MM.1S (cell line): ENCODE measurements around the gene CDHR1.

Experiments used
- DNase-seq: peaks from one replicate; pipeline ENCODE4 v3.0.0-alpha.2; 2015
- H2AFZ ChIP-seq: fragments of 300-600 bp; sonication (generic); 2 replicates; pipeline ENCODE4 v1.6.0; 2016; ENCODE audit warnings: antibody characterized with exemption, low read length
- H3F3A ChIP-seq: fragments of 300-600 bp; sonication (generic); 2 replicates; pipeline ENCODE4 v1.6.1; 2016; ENCODE audit warnings: mild to moderate bottlenecking, antibody characterized with exemption, low read length, moderate library complexity, mixed read lengths; ENCODE audit not compliant: insufficient read depth
- H3K27ac ChIP-seq: fragments of 300-600 bp; sonication (generic); 2 replicates; pipeline ENCODE4 v1.5.1; 2016; ENCODE audit warnings: mild to moderate bottlenecking, low read length
- H3K27me3 ChIP-seq: fragments of 300-600 bp; sonication (generic); replicated peaks from 2 replicates; pipeline ENCODE4 v1.6.0; 2016; ENCODE audit warnings: low read length; ENCODE audit not compliant: insufficient read depth
- H3K36me3 ChIP-seq: fragments of 300-600 bp; sonication (generic); replicated peaks from 2 replicates; pipeline ENCODE4 v1.6.1; 2016; ENCODE audit warnings: mild to moderate bottlenecking, low read length, mixed read lengths; ENCODE audit not compliant: insufficient read depth
- H3K4me1 ChIP-seq: fragments of 300-600 bp; sonication (generic); 2 replicates; pipeline ENCODE4 v1.6.1; 2016; ENCODE audit warnings: low read length, mixed read lengths
- H3K4me2 ChIP-seq: fragments of 300-600 bp; sonication (generic); 2 replicates; pipeline ENCODE4 v1.6.0; 2016; ENCODE audit warnings: low read depth, low read length
- H3K4me3 ChIP-seq: fragments of 300-600 bp; sonication (generic); 2 replicates; pipeline ENCODE4 v1.5.1; 2016; ENCODE audit warnings: low read length, mixed read lengths
- H3K79me2 ChIP-seq: fragments of 300-600 bp; sonication (generic); 2 replicates; pipeline ENCODE4 v1.6.1; 2016; ENCODE audit warnings: mixed run types, low read length, mixed read lengths
- H3K9ac ChIP-seq: fragments of 300-600 bp; sonication (generic); 2 replicates; pipeline ENCODE4 v1.6.1; 2016; ENCODE audit warnings: low read length, mixed read lengths
- H3K9me2 ChIP-seq: fragments of 300-600 bp; sonication (generic); replicated peaks from 2 replicates; pipeline ENCODE4 v1.6.1; 2016; ENCODE audit warnings: mild to moderate bottlenecking, low read length, mixed read lengths; ENCODE audit not compliant: insufficient read depth
- H3K9me3 ChIP-seq: fragments of 300-600 bp; sonication (generic); replicated peaks from 2 replicates; pipeline ENCODE4 v1.6.1; 2016; ENCODE audit warnings: mild to moderate bottlenecking, low read length, mixed read lengths; ENCODE audit not compliant: insufficient read depth
- H4K20me1 ChIP-seq: fragments of 300-600 bp; sonication (generic); 2 replicates; pipeline ENCODE4 v1.6.1; 2016; ENCODE audit warnings: mild to moderate bottlenecking, low read length, moderate library complexity, mixed read lengths; ENCODE audit not compliant: insufficient read depth
- EZH2 ChIP-seq: fragments of 300-600 bp; sonication (generic); optimal IDR thresholded peaks from 2 replicates; pipeline ENCODE3; 2017; ENCODE audit warnings: low read depth, mild to moderate bottlenecking, antibody characterized with exemption, low read length, mixed read lengths
- EZH2phosphoT487 ChIP-seq: fragments of 300-600 bp; sonication (generic); IDR thresholded peaks from 2 replicates; pipeline ENCODE4 v1.6.1; 2018; ENCODE audit warnings: antibody characterized with exemption, low read length
- TF ChIP-seq, protein P1 (sequence below): fragments of 300-600 bp; sonication (generic); IDR thresholded peaks from 2 replicates; pipeline ENCODE4 v1.5.1; 2016; ENCODE audit warnings: antibody characterized with exemption, low read length, mixed read lengths

CDHR1 gene

DNA sequence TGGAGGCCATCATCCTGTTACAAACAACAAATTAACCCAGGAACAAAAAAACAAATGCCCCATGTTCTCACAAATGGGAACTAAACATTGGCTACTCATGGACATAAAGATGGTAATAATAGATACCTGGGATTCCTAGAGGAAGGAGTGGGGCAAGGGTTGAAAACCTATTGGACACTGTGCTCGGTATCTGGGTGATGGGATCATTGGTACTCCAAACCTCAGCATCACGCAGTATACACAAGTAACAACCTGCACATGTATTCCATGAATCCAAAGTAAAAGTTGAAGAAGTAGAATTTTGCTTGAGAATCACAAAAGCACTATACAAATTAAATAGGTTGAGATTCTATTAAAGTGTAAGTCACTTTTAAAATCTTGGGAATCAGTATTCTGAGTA is 38.3 kb upstream of the CDHR1 start:
- Histone ChIP-seq H3F3A (no peaks in the 10 kb centered on the region), H3K4me3 (no peak overlapping the region), H3K9ac (no peak overlapping the region), H3K27me3 (no peaks in the 10 kb centered on the region), H3K27ac (no peak overlapping the region), H3K9me3 (no peaks in the 10 kb centered on the region), H4K20me1 (0 out of 2 replicates have a peak, but pooled peaks cover 5% of the 10 kb centered on the region), H3K36me3 (peaks cover 18% of the 10 kb centered on the region), H3K79me2 (no peaks in the 10 kb centered on the region), H3K4me1 (no peaks in the 10 kb centered on the region), H2AFZ (no peak overlapping the region), H3K9me2 (no peaks in the 10 kb centered on the region), H3K4me2 (no peak overlapping the region)
- TF ChIP-seq, protein P1, sequence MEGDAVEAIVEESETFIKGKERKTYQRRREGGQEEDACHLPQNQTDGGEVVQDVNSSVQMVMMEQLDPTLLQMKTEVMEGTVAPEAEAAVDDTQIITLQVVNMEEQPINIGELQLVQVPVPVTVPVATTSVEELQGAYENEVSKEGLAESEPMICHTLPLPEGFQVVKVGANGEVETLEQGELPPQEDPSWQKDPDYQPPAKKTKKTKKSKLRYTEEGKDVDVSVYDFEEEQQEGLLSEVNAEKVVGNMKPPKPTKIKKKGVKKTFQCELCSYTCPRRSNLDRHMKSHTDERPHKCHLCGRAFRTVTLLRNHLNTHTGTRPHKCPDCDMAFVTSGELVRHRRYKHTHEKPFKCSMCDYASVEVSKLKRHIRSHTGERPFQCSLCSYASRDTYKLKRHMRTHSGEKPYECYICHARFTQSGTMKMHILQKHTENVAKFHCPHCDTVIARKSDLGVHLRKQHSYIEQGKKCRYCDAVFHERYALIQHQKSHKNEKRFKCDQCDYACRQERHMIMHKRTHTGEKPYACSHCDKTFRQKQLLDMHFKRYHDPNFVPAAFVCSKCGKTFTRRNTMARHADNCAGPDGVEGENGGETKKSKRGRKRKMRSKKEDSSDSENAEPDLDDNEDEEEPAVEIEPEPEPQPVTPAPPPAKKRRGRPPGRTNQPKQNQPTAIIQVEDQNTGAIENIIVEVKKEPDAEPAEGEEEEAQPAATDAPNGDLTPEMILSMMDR, result no peak
- no peak for TF ChIP-seq EZH2phosphoT487
- TF ChIP-seq EZH2, result no peak
- DNase-seq, result no peak

DNA sequence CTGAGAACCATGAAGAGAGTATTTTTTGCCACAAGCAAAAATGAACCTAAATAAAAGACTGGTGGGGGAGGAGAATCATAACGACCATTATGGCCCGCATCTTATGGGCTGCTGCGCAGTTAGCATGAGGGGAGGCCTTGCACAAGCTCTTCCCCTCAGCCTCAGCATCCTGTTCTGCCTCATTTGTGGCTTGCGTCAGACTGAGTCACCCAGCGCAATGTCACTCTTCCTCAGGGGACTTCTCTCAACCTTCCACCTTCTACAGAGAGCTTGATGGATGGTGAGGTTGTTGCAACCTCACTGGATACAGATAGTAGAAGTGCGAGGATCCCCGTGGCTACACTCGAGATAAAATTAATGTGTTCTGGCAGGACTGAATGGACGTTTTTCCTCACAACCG is 37.6 kb upstream of the CDHR1 start:
- Histone ChIP-seq H3K36me3 (peaks cover 11% of the 10 kb centered on the region; the same call in 1 of the 2 replicates), H3K27me3 (no peaks in the 10 kb centered on the region), H3F3A (no peaks in the 10 kb centered on the region), H3K9ac (no peak overlapping the region), H3K4me1 (no peaks in the 10 kb centered on the region), H3K79me2 (no peaks in the 10 kb centered on the region), H2AFZ (no peak overlapping the region), H3K4me3 (no peak overlapping the region), H3K27ac (no peak overlapping the region), H3K9me3 (no peaks in the 10 kb centered on the region), H4K20me1 (0 out of 2 replicates have a peak, but pooled peaks cover 5% of the 10 kb centered on the region), H3K9me2 (no peaks in the 10 kb centered on the region), H3K4me2 (no peak overlapping the region)
- DNase-seq, result no peak
- TF ChIP-seq EZH2phosphoT487 (no peak), EZH2 (no peak)
- TF ChIP-seq, protein P1, result no peak

DNA sequence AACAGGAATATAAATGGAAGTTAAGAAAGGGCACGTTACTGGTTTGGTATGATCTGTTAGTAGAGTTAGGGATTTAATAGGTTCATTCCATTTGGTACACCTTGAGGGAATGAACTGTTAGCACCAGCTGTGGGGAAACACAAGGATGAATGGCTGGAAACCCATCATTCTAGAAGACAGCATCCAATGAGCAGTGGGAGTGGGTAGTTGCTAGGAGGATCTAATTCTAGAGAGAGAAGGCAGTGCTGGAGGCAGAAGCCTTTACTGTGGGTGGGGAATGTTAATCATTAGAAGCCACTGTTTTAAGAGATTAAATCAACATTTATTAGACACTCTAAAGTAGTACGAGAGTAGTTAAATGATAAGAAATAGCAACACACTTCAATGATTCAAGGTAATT is 36.3 kb upstream of the CDHR1 start:
- TF ChIP-seq EZH2phosphoT487, result no peak
- TF ChIP-seq, protein P1, result no peak
- no peak for TF ChIP-seq EZH2
- H3K4me1 ChIP-seq, result no peaks in the 10 kb centered on the region
- no peak overlapping the region for H3K4me2 ChIP-seq
- no peak overlapping the region for H3K4me3 ChIP-seq
- H3K27me3 ChIP-seq, result no peaks in the 10 kb centered on the region
- no peaks in the 10 kb centered on the region for H3F3A ChIP-seq
- H3K9ac ChIP-seq, result no peak overlapping the region
- H3K79me2 ChIP-seq, result no peaks in the 10 kb centered on the region
- no peaks in the 10 kb centered on the region for H3K9me3 ChIP-seq
- H3K36me3 ChIP-seq, result no peaks in the 10 kb centered on the region; the same call in 1 of the 2 replicates
- H3K27ac ChIP-seq, result no peak overlapping the region
- no peak overlapping the region for H2AFZ ChIP-seq
- no peaks in the 10 kb centered on the region for H4K20me1 ChIP-seq
- DNase-seq, result no peak
- H3K9me2 ChIP-seq, result no peaks in the 10 kb centered on the region
